ENCODE results near the gene USH1G.
"Not testable (repeated sequence)": the region's sequence is repeated elsewhere in the genome, so short reads cannot be mapped to it uniquely, and the experiment has no call there.

Gene USH1G

GRCh38 chr17:74925242-74925641 lies 2.2 kb upstream of the USH1G start:
- no peak for DNase-seq

DNA sequence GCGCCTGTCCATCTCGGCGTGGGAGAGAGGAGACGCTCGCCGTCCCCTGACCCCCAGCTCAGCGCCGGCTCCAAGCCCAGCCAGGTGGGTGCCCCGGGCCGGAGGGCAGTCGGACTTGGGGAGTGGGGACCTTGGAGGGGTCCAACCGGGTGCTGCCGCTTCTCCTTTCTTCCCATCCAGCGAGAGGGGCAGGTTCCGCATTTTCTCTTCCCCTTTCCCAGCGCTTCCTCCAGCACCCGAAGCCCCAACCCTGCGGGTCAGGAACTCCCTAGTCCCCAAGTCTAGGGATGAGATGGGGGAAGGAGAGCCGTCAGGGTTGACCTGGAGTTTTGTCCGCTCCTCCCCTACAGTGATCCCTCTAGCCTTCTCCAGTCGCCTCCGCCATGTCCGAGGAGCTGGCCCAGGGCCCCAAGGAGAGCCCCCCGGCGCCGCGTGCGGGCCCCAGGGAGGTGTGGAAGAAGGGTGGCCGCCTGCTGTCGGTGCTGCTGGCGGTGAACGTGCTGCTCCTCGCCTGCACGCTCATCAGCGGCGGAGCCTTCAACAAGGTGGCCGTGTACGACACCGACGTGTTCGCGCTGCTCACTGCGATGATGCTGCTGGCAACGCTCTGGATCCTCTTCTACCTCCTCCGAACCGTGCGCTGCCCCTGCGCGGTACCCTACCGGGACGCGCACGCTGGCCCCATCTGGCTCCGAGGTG lies 1.3 kb upstream of the USH1G start, which contains the start of gene OTOP2:
OTOP2 (plus strand) TSS at position 24 of the 699 bp plus-strand sequence; CDS start at position 384, 360 bp downstream.
- peak; percentile 36 for DNase-seq

DNA sequence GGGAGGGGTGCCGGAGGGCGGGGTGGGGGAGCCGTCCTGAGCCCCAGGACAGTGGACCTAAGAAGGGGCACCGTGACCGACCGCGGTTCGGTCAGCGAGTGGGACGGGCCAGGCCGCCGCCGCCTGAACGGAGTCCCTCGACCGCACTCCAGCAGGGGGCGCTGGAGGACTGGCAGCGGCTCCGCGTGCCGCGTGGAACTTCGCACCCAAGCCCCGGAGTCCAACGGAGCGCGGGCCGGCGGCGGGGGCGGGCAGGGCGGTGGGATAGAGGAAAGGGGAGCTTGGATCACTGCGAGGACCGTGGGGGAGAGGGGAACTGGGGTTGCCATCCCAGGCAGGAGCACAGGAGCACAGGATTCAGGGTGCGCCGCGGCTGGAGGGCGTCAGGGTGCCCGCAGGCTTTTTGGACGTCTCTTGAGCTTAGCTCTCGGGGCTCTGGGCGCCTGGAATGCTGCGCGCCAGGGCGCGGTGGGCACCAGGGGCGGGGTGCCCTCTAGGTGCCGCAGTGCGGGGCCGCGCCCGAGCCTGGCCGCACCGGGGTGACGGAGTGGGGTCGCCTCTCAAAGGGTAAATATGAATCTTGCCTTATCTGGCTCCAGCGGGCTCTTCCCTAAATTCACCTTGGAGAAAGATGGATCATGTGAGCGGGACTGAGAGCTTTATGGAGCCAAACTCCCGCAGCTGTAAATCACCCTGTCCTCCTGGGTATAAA lies 639 bp upstream of the USH1G start:
- DNase-seq = peak; percentile 75

GRCh38 chr17:74922172-74922571 lies 883 bp downstream of the USH1G start:
- no peak for DNase-seq

DNA sequence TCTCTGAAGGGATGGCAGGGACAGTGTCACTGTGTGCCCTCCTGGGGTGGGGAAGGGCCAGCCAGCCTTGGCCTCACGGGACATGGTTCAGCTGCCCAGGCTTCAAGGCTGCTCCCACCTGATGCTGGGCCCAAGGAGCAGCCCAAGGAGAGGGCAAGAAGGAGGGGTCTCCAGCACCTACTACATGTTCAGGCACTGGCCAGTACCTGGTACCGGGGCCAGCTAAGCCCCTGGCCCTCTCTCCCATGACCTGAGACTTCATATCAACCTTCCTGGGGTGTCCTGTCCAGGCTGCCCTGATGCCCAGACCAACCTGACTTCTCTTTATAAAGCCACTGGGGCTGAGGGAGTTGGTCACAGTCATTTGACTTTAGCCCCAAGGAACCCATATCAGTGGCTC lies 1.3 kb downstream of the USH1G start:
- DNase-seq = no peak

DNA sequence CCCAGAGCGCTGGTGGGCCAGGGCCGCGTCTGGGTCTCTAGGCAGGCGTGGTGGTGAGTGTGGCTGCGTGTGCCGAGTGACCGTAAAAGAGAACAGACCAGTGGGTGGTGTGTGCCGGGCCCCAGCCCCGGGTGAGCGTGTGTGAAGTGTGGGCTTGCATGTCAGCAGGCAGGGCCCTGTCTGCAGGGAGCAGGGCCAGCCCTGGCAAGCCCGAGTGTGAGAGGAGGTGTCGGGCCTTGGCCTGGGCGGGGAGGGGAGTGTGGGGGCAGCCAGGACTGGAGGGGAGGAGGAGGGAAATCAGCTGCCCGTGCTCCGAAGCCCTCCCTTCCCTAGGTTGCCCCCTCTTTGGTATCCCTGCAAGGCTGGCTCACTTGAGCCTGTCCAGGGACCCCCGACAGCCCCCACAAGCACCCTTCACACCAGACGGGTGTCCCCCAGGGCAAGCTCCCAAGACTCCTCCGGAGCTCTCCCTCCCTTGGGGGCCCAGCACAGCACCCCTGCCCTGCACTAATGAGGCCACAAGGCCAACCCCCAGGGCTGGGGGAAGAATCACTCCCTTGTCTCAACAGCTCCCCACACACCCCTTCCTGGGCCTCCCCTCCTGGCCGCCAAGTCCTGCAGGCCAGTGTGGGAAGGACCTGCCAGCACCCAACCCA lies 1.9 kb downstream of the USH1G start:
- no peak for DNase-seq

- DNase-seq = peak; percentile 22
Measured at GRCh38 chr17:74920642-74921025, 2.4 kb downstream of the USH1G start.

DNA sequence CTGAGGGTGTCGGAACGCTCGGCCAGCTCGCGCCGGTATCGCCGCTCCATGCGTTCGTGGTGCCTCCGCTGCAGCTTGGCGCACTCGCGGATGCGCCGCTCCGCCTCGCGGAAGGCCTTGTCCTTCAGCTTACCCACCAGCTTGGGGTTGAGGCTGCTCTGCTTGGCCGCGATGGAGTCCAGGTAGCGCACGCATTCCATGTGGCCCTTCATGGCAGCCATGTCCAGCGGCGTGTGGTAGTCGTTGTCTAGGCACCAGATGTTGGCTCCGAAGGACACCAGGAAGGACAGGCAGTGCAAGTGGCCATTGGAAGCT lies 2.8 kb downstream of the USH1G start:
- no peak for DNase-seq

GRCh38 chr17:74919440-74920305 lies 3.4 kb downstream of the USH1G start:
- peak; percentile 30 for DNase-seq

DNA sequence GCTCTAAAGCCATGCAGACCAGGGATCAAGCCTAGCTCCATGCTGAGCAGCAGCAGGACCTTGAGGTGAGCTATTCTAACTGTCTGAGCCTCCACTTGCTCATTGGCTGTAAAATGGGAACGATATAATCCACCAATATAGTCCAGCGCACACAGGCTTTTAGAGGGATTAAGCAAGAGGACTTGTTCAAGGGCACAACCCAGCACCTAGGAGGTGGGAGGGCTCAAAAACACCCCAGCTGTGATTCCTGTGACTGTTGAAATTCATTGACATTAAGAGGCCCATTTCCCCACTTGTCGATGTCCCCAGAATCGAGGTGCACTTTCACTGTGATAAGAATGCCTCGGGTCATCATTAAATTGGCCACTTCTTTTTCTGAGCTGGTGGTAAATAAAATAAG lies 4.1 kb downstream of the USH1G start:
- DNase-seq = peak; percentile 64

- no peak for DNase-seq
Measured at GRCh38 chr17:74917430-74917829, 5.6 kb downstream of the USH1G start.

- no peak for DNase-seq
Measured at GRCh38 chr17:74916851-74917199, 6.2 kb downstream of the USH1G start.

GRCh38 chr17:74916136-74916850 lies 6.8 kb downstream of the USH1G start:
- no peak for DNase-seq

DNA sequence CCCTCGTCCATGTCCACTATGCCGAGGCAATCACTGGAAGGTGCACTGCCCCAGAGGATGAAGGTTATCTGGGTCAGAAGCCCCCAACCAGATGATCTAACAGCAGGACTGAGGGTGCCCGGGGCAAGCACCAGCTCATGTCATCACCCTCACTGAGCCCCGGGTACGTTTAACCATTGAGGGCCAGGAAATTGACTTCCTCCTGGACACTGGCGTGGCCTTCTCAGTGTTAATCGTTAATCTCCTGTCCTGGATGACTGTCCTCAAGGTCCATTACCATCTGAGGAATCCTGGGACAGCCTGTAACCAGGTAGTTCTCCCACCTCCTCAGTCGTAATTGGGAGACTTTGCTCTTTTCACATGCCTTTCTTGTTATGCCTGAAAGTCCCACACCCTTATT lies 11.6 kb downstream of the USH1G start:
- DNase-seq = not testable (repeated sequence)

GRCh38 chr17:74909097-74909496 lies 14.0 kb downstream of the USH1G start:
- not testable (repeated sequence) for DNase-seq

DNA sequence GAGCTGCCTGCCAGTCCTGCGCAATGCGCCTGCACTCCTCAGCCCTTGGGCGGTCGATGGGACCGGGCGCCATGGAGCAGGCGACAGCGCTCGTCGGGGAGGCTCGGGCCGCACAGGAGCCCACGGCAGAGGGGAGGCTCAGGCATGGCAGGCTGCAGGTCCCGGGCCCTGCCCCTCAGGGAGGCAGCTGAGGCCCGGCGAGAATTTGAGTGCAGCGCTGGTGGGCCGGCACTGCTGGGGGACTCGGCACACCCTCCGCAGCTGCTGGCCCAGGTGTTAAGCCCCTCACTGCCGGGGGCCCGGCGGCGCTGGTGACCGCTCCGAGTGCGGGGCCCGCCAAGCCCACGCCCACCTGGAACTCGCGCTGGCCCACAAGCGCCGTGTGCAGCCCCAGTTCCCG lies 16.0 kb downstream of the USH1G start:
- DNase-seq = no peak

DNA sequence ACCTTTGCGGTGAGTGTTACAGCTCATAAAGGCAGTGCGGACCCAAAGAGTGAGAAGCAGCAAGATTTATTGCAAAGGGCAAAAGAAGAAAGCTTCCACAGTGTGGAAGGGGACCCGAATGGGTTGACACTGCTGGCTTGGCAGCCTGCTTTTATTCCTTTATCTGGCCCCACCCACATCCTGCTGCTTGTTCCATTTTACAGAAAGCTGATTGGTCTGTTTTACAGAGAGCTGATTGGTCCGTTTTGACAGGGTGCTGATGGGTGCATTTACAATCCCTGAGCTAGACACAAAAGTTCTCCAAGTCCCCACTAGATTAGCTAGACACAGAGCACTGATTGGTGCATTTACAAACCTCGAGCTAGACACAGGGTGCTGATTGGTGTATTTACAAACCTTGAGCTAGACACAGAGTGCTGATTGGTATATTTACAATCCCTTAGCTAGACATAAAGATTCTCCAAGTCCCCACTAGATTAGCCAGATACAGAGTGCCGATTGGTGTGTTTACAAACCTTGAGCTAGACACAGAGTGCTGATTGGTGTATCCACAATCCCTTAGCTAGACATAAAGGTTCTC lies 16.8 kb downstream of the USH1G start:
- peak; percentile 24 for DNase-seq

DNA sequence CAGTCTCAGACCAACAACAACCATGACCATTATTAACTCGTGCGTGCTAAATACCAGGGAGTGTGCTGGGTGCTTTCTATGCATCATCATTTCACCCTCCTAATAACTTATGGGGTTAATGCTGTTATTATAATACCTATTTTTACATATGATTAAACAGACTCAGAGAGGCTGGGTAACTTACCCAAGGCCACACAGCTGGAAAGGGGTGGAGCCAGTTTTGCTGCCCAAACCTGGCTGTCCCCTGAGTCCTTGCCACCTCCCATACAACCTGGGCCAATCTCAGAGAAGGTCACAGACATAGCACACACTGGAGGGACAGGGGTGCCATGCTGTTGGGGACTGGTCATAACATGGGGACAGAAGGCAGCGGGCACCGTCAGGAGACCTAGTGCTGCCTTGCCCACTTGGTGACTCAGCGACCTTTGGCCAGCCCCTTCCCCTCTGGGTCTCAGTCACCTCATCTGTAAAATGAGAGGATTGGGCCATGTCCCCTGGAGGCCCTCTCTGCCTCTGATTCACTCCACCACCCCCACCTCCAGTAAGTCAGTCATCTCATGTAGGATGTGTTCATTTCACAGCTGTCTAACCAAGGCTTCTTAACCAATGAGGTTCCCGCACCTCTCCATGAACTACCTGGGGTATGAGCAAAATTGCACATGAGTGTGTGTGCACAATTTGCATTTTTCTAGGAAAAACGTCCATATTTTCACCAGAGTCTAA lies 18.2 kb downstream of the USH1G start:
- DNase-seq = no peak

DNA sequence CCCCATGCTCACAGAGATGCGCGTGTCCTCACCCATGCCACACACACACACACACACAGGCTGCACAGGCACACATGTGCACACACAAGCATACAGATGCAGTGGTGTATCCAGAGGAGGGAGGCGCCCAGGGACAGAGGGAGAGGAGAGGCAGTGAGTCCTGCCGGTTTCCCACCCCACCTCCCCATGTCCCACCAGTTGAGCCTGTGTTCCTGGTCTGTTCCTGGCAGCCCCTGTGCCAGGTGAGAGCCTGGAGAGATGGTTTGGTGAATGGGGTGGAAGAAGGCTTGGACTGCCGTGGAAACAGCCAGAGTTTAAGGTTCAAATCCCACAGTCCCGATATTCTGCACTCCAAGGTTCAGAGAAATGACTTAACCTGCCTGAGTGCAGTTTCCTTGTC lies 19.4 kb downstream of the USH1G start:
- DNase-seq = no peak

GRCh38 chr17:74903034-74903433 lies 20.0 kb downstream of the USH1G start:
- DNase-seq = no peak

- no peak for DNase-seq
Measured at GRCh38 chr17:74901353-74902135, 21.5 kb downstream of the USH1G start.
